Activated naive CD8-positive, alpha-beta T cell treated with anti-CD3 and anti-CD28 coated beads, Interleukin-2, amount 50 U/mL, for 24 hours (primary cell): ENCODE data around the gene ASPSCR1.
A peak's percentile ranks its signal among the peaks of the same experiment; 100 is the strongest.

Experiments
- ATAC-seq: fragments of 150-1000 bp; cut with Tn5 transposase; one replicate; pipeline ENCODE4 v1.10.0; 2021
- DNase-seq: peaks from one replicate; pipeline ENCODE4 v3.0.0; 2021
- H3K27ac Mint-ChIP-seq: one replicate; pipeline ENCODE4 v1.8.0; 2021; ENCODE audit warnings: mild to moderate bottlenecking, mixed read lengths
- H3K27me3 Mint-ChIP-seq: one replicate; pipeline ENCODE4 v1.8.0; 2021; ENCODE audit warnings: mixed read lengths
- H3K36me3 Mint-ChIP-seq: one replicate; pipeline ENCODE4 v1.8.0; 2021; ENCODE audit warnings: low read depth, mixed read lengths
- H3K4me1 Mint-ChIP-seq: one replicate; pipeline ENCODE4 v1.8.0; 2021; ENCODE audit warnings: mixed read lengths
- H3K4me3 Mint-ChIP-seq: one replicate; pipeline ENCODE4 v1.8.0; 2021; ENCODE audit warnings: mild to moderate bottlenecking, moderate library complexity, mixed read lengths
- H3K9me3 Mint-ChIP-seq: one replicate; pipeline ENCODE4 v1.8.0; 2021; ENCODE audit warnings: mixed read lengths

ASPSCR1 gene

DNA sequence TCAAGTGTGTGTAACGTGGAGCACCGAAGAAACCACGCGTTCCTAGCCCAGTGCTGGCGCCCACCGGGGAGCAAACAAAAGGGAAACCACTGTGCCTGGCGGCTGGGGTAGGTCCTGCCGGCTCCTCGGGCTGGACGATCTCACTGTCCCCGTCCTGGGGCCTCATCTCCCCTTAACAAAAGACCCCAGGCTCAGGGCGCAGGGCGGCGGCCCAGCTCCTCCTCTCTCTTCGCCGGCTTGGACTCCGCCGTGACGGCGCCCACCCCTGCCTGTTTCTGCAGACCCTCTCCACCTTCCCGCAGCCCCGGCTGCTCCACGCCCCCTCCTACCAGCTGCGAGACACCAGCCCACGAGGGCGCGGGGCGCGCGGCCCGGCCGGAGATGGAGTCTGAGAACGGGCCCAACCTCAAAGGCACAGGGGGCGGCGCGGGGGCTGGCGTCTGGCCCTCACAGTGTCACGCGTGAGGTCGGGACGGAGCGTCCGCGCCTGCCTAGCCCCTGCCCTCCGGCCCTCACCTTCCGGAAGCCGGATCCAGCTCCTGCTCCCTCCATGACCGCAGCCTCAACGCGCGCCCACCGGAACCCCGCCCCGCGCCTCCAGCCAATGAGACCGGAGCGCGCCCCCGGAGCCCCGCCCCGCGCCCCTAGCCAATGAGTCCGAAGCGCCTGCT, 45.0 kb downstream of the ASPSCR1 start, which contains the start of gene CENPX:
CENPX (minus strand) TSS at position 569 of the 671 bp plus-strand sequence; CDS start at position 552, 17 bp downstream.
- Mint-ChIP-seq H3K27me3 (no peaks in the 10 kb centered on the region), H3K4me3 (peak within 1 kb of the TSS; percentile 88), H3K9me3 (no peaks in the 10 kb centered on the region), H3K27ac (peak within 1 kb of the TSS; percentile 78), H3K36me3 (peaks cover 4% of the 10 kb centered on the region), H3K4me1 (peaks cover 13% of the 10 kb centered on the region)
- ATAC-seq, result no peak
- no peak for DNase-seq

DNA sequence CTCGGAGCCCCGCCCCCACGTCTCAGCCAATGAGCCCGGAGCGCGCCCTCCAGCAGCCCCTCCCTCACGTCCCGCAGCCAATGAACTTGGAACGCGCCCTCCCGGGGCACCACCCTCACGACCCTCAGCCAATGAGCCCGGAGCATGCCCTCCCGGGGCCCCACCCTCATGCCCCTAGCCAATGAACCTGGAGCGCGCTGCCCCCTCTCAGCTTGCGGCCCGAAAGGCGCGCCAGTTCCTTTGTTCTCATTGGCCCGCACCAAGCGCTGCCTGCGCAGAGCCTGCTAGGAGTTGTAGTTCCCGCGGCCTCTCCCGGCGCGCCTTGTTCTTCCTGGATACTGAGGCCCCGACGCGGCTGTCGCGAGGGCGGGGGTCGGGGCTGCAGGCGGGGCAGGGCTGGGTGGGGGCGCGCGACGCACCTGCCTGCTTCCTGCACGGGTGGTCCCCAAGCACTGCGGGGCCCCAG, 45.6 kb downstream of the ASPSCR1 start, which contains the start of gene LRRC45:
LRRC45 (plus strand) TSS at position 325 of the 466 bp plus-strand sequence. CDS start 339 bp downstream, outside the sequence.
- Mint-ChIP-seq H3K4me1 (peaks cover 13% of the 10 kb centered on the region), H3K4me3 (peak within 1 kb of the TSS; percentile 88), H3K27ac (peak within 1 kb of the TSS; percentile 78), H3K27me3 (no peaks in the 10 kb centered on the region), H3K36me3 (peaks cover 4% of the 10 kb centered on the region), H3K9me3 (no peaks in the 10 kb centered on the region)
- DNase-seq, result peak; percentile 100
- peak; percentile 94 for ATAC-seq

DNA sequence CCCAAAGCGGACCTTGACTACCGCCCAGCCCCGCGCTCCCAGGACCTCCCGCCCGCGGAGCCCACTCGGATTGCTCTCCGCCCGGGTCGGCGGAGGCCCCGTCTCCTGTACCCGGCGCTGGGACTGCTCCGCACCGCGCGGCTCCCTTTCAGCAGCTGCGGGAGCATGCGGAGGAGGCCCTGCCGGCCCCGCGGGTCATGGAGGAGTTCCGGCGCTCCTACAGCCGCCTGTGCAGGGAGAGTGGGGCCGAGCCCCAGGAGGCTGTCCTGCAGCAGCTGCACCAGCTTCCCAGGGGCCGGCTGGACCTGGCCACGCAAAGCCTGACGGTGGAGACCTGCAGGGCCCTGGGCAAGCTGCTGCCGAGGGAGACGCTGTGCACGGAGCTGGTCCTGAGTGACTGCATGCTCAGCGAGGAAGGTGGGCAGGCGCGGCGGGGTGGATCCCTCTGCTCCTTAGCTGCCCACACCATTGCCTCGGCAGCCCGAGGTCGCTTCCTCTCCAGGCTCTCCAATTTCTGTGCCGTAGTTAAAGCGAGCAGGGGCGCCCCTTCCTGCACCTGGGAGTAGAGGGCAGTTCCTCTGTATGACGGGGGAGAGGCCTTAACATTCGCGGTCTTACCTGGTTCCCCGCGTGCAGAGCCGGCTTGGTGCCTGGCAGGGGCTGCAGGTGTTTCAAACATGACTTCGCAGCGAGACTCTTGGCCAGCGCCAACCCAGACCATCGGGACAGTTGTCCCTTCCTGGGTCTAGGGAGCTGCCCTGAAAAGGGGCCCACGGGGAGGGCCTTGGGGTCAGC, 46.2 kb downstream of the ASPSCR1 start:
- Mint-ChIP-seq H3K4me3 (peak overlapping the region; percentile 88), H3K36me3 (peaks cover 1% of the 10 kb centered on the region), H3K27ac (no peak overlapping the region), H3K9me3 (no peaks in the 10 kb centered on the region), H3K27me3 (no peaks in the 10 kb centered on the region), H3K4me1 (peaks cover 13% of the 10 kb centered on the region)
- peak; percentile 28 for DNase-seq
- ATAC-seq, result no peak

DNA sequence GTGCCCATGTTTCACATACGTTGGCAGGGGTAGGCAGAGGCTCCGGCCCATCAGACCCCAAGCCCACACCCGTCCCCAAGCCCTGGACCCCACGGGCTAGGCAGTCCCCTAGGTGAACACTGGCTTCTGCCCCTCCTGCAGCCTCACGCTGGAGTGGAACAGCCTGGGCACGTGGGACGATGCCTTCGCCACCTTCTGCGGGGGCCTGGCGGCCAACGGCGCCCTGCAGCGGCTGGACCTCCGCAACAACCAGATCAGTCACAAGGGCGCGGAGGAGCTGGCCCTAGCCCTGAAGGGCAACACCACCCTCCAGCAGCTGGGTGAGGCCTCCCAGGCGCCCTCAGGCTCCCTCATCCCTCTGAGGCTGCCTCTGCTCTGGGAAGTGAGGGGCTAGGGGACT, 47.4 kb downstream of the ASPSCR1 start:
- Mint-ChIP-seq H3K9me3 (no peaks in the 10 kb centered on the region), H3K4me1 (peaks cover 16% of the 10 kb centered on the region), H3K27ac (no peak overlapping the region), H3K36me3 (no peaks in the 10 kb centered on the region), H3K27me3 (no peaks in the 10 kb centered on the region), H3K4me3 (no peak overlapping the region)
- no peak for DNase-seq
- ATAC-seq, result no peak

DNA sequence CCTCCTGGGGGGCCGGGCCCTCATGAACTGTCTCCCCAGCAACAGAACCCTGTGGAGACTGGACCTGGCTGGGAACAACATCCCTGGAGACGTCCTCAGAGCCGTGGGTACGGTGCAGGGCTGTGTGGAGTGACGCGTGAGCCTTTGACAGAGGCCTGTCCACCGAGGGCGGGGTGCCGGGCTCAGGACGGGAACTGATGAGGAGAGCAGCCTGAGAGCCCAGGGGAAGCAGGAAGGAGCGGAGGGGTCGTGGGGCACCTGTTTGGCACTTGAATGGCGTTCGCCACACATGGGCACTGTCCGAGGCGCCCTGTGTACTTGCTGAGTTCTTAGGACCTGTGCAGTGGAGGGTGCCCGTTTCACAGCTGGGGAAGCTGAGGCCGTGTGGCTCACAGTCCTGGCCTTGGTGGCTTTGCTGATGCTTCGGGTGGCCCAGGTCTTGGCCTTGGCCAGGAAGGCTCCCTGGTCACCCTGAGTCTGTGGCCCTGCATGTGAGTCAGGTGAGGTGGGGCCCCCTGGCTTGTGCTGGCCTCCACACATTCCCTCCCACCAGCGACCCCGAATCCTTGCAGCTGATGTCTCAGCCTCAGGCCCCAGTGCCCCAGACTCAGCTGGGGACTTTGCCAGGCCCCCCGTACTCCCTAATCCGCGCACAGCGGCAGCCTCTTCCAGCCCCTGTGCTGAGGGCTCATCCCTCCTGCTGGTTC, 48.1 kb downstream of the ASPSCR1 start:
- ATAC-seq (no peak), DNase-seq (no peak)
- no peaks in the 10 kb centered on the region for H3K27me3 Mint-ChIP-seq
- no peak overlapping the region for H3K27ac Mint-ChIP-seq
- H3K4me1 Mint-ChIP-seq, result peaks cover 18% of the 10 kb centered on the region
- no peak overlapping the region for H3K4me3 Mint-ChIP-seq
- no peaks in the 10 kb centered on the region for H3K36me3 Mint-ChIP-seq
- no peaks in the 10 kb centered on the region for H3K9me3 Mint-ChIP-seq

DNA sequence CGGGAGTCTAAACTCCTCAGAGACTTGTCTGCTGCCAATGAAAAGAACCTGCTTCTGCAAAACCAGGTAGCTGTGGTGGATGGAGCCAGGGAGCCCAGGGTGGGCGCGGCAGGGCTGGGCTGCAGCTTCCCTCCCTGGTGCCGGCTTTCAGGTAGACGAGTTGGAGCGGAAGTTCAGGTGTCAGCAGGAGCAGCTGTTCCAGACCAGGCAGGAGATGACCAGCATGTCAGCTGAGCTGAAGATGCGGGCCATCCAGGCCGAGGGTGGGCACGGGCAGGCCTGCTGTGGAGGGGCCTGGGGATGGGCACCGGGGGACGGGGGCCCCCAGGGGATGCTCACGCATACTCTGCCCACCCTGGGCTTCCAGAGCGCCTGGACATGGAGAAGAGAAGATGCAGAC, 50.8 kb downstream of the ASPSCR1 start:
- peaks cover 13% of the 10 kb centered on the region for H3K4me1 Mint-ChIP-seq
- DNase-seq (no peak), ATAC-seq (no peak)
- H3K36me3 Mint-ChIP-seq, result no peaks in the 10 kb centered on the region
- H3K27ac Mint-ChIP-seq, result no peak overlapping the region
- no peak overlapping the region for H3K4me3 Mint-ChIP-seq
- H3K27me3 Mint-ChIP-seq, result no peaks in the 10 kb centered on the region
- H3K9me3 Mint-ChIP-seq, result no peaks in the 10 kb centered on the region

DNA sequence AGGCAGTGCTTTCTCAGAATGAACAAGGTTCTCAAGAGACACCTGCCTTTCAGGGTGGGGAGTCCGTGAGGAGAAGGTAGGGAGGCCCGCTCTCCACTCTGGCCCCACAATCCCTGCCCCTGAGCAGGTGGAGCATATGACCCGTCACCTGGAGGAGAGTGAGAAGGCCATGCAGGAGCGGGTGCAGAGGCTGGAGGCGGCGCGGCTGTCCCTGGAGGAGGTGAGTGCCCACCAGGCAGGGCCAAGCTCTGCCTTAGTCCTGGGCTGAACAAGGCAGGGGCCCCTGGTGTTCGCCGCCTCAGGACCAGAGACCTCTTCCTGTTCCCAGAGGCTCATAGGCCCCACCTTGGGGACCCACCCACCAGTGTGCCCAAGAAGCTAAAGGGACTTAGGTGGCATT, 51.5 kb downstream of the ASPSCR1 start:
- no peak overlapping the region for H3K4me3 Mint-ChIP-seq
- H3K27me3 Mint-ChIP-seq, result no peaks in the 10 kb centered on the region
- no peaks in the 10 kb centered on the region for H3K36me3 Mint-ChIP-seq
- H3K4me1 Mint-ChIP-seq, result peaks cover 11% of the 10 kb centered on the region
- no peak for ATAC-seq
- no peaks in the 10 kb centered on the region for H3K9me3 Mint-ChIP-seq
- H3K27ac Mint-ChIP-seq, result no peak overlapping the region
- no peak for DNase-seq

DNA sequence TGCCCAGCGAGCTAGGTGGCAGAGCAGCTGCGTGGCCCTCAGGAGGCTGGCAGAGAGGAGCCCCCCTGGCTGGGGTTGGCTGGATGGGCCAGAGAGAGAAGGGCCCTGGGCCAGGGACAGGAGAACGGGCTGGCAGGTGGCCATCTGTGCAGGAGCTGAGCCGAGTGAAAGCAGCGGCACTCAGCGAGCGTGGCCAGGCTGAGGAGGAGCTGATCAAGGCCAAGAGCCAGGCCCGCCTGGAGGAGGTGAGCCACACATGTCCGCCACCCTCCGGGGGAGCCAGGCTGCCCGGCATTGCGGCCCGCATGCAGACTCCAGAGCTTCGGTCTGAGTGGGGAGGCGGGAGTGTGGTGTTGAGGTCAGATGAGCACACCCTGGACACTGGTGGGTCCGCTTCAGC, 52.0 kb downstream of the ASPSCR1 start:
- no peak overlapping the region for H3K4me3 Mint-ChIP-seq
- H3K4me1 Mint-ChIP-seq, result peaks cover 8% of the 10 kb centered on the region
- H3K27me3 Mint-ChIP-seq, result no peaks in the 10 kb centered on the region
- ATAC-seq (no peak), DNase-seq (no peak)
- no peak overlapping the region for H3K27ac Mint-ChIP-seq
- H3K36me3 Mint-ChIP-seq, result no peaks in the 10 kb centered on the region
- no peaks in the 10 kb centered on the region for H3K9me3 Mint-ChIP-seq

DNA sequence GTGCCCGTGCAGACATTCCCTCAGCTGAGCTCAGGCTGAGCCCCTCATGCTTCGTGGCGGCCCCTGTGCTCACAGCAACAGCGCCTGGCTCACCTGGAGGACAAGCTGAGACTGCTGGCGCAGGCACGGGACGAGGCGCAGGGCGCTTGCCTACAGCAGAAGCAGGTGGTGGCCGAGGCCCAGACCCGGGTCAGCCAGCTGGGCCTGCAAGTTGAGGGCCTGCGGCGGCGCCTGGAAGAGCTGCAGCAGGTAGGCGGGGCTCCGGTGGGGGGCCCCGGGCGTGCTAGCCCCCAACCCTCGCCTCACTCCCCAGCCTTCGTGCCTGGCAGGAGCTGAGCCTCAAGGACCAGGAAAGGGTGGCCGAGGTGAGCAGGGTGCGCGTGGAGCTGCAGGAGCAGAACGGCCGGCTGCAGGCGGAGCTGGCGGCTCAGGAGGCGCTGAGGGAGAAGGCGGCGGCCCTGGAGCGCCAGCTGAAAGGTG, 52.6 kb downstream of the ASPSCR1 start:
- Mint-ChIP-seq H3K27me3 (no peaks in the 10 kb centered on the region), H3K4me1 (peaks cover 8% of the 10 kb centered on the region), H3K36me3 (peaks cover under 1% of the 10 kb centered on the region), H3K4me3 (no peak overlapping the region), H3K27ac (no peak overlapping the region), H3K9me3 (no peaks in the 10 kb centered on the region)
- DNase-seq, result no peak
- no peak for ATAC-seq

DNA sequence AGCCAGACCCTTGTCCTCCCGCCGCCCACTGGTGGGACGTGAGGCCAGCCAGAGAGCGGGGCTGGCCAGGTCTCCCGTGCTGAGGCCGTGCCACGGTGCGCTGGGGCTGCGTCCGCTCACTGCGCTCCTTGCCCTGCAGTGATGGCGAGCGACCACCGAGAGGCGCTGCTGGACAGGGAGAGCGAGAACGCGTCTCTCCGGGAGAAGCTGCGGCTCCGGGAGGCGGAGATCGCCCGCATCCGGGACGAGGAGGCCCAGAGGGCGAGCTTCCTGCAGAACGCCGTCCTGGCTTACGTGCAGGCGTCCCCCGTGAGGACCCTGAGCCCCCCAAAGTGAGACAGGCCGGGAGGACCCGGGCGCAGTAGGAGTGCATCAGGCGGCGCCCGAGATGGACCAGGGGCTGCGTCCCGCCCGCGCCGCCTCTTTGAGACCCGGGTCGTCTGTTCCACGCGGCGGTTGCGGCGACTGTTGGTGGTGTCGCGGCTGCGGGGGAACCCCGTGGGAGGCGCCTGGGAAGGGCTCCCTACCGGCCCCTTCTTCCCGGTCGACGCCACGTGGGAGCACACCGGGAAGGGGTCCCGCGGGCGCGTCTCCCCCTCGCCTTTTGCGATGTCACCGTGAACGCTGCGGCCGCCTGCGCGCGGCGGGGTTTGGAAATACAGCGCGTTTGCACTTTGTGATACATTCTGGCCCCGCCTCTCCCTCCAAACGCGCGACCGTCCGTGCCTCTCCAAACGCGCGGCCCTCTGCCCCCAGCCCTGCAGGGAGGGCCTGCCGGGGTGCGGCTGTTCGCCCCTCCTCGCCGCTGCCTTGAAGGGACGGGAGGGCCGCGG, 53.3 kb downstream of the ASPSCR1 start:
- H3K27ac Mint-ChIP-seq, result no peak overlapping the region
- ATAC-seq (peak; percentile 68), DNase-seq (peak; percentile 84)
- H3K27me3 Mint-ChIP-seq, result no peaks in the 10 kb centered on the region
- peak overlapping the region; percentile 70 for H3K4me3 Mint-ChIP-seq
- no peaks in the 10 kb centered on the region for H3K9me3 Mint-ChIP-seq
- peaks cover 13% of the 10 kb centered on the region for H3K4me1 Mint-ChIP-seq
- H3K36me3 Mint-ChIP-seq, result peaks cover 5% of the 10 kb centered on the region

DNA sequence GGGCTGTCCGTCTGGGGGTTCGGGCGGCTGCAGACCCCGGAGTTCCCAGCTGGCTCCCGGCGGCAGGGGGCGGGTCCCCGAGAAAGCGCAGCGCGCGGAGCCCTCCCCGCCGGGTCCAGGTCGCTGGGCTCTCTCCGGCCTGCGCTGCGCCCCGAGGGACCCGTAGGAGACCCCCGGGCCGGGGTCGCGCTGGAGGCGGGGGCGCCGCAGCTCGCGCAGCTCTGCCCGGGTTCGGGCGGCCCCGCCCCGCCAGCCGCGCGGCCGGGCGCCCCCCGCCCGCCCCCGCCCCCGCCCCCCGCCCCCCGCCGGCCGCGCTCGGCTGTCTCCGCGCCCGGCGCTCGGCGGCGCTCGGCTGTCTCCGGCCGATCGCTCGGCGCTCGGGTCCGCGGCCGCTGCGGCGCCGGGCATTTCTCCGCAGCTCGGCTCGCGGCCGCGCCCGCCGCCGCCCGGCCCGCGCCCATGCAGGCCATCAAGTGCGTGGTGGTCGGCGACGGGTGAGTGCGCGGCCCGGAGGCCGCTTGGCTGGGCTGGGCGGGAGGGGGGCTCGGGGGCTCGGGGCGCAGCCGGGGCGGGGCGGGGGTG, 54.0 kb downstream of the ASPSCR1 start, which contains the start of gene RAC3:
RAC3 (plus strand) TSS at position 376 of the 582 bp plus-strand sequence; CDS start at position 460, 84 bp downstream.
- peak within 1 kb of the TSS; percentile 70 for H3K4me3 Mint-ChIP-seq
- no peak within 1 kb of the TSS for H3K27ac Mint-ChIP-seq
- H3K27me3 Mint-ChIP-seq, result no peaks in the 10 kb centered on the region
- DNase-seq (no peak), ATAC-seq (peak; percentile 31)
- no peaks in the 10 kb centered on the region for H3K9me3 Mint-ChIP-seq
- peaks cover 5% of the 10 kb centered on the region for H3K36me3 Mint-ChIP-seq
- H3K4me1 Mint-ChIP-seq, result peaks cover 18% of the 10 kb centered on the region

DNA sequence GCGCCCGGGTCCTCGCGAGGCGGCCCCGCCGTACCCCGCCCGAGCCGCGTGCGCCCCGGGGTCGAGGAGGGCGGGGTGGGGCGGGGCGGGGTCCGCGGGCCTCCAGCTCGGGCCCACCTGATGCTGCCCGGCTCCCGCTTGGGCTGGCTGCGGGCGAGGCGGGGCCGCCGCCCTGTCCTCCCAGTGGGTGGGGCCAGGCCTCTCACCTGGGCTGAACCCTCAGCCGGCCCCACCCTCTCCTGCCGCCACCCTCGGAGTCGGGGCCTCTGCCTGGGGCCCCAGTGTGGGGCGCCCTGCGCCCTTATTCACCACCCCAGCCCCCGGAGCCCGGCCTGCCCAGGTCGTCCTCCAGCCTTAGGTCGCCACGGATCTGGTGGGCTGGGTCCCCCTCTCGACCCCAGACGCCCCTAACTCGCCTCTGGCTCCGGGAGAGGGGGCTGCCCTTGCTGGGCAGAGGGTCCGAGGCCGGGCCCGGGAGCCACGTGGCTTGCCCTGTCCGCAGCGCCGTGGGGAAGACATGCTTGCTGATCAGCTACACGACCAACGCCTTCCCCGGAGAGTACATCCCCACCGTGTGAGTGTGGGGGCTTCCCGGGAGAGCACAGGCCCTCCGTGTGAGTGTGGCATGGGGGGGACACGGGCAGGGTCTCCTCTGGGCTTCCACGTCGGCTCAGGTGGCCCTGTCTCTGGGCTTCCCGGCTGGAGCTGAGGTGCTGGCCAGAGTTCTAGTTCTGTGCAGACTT, 54.6 kb downstream of the ASPSCR1 start:
- H3K27me3 Mint-ChIP-seq, result no peaks in the 10 kb centered on the region
- peak; percentile 50 for DNase-seq

More for the DNA sequence above, 54.6 kb downstream of the ASPSCR1 start:
- Mint-ChIP-seq H3K9me3 (no peaks in the 10 kb centered on the region), H3K27ac (no peak overlapping the region), H3K4me1 (peaks cover 20% of the 10 kb centered on the region), H3K36me3 (peaks cover 5% of the 10 kb centered on the region), H3K4me3 (peak overlapping the region; percentile 32)
- peak; percentile 48 for ATAC-seq
